ENCODE results near the gene RFPL1. TPM values are rescaled to one million over a fixed set of nuclear protein-coding genes. Genes with fewer than 3 reads are reported as not detected.

Gene RFPL1
- total RNA-seq, 1 donor from 2014 or later = 0.22 TPM

GRCh38 chr22:29470159-29470855 is 31.9 kb downstream of the RFPL1 start:
- Mint-ChIP-seq H3K4me1 (ENCODE audit: low read depth) (peaks cover 2% of the 10 kb centered on the region), H3K4me3 (ENCODE audit: low read depth) (peak overlapping the region; percentile 40), H3K27ac (no peak overlapping the region), H3K27me3 (peaks cover 73% of the 10 kb centered on the region), H3K9me3 (ENCODE audit: low read depth) (no peaks in the 10 kb centered on the region), H3K36me3 (ENCODE audit: insufficient read depth) (no peaks in the 10 kb centered on the region)
- DNase-seq (ENCODE audit: low spot score, unreplicated experiment) = peak; percentile 72
- TF ChIP-seq CTCF (IDR thresholded peaks at IDR 0.05; ENCODE audit: unreplicated experiment) = peak; percentile 96

- Mint-ChIP-seq H3K36me3 (ENCODE audit: insufficient read depth) (no peaks in the 10 kb centered on the region), H3K27me3 (peaks cover 85% of the 10 kb centered on the region), H3K4me3 (ENCODE audit: low read depth) (no peak overlapping the region), H3K27ac (no peak overlapping the region), H3K4me1 (ENCODE audit: low read depth) (peaks cover 2% of the 10 kb centered on the region), H3K9me3 (ENCODE audit: low read depth) (no peaks in the 10 kb centered on the region)
- TF ChIP-seq CTCF (IDR thresholded peaks at IDR 0.05; ENCODE audit: unreplicated experiment) = no peak
- DNase-seq (ENCODE audit: low spot score, unreplicated experiment) = no peak
Observed at GRCh38 chr22:29473001-29473400, 34.6 kb downstream of the RFPL1 start.

GRCh38 chr22:29475550-29475949 is 37.2 kb downstream of the RFPL1 start:
- H3K27me3 Mint-ChIP-seq = peaks cover 78% of the 10 kb centered on the region
- no peak overlapping the region for H3K27ac Mint-ChIP-seq
- no peak for DNase-seq (ENCODE audit: low spot score, unreplicated experiment)
- peaks cover 4% of the 10 kb centered on the region for H3K4me1 Mint-ChIP-seq (ENCODE audit: low read depth)
- no peaks in the 10 kb centered on the region for H3K36me3 Mint-ChIP-seq (ENCODE audit: insufficient read depth)
- no peak overlapping the region for H3K4me3 Mint-ChIP-seq (ENCODE audit: low read depth)
- no peaks in the 10 kb centered on the region for H3K9me3 Mint-ChIP-seq (ENCODE audit: low read depth)
- no peak for TF ChIP-seq CTCF (IDR thresholded peaks at IDR 0.05; ENCODE audit: unreplicated experiment)

GRCh38 chr22:29476116-29476515 is 37.7 kb downstream of the RFPL1 start:
- H3K27ac Mint-ChIP-seq = no peak overlapping the region
- peaks cover 4% of the 10 kb centered on the region for H3K4me1 Mint-ChIP-seq (ENCODE audit: low read depth)
- no peak for DNase-seq (ENCODE audit: low spot score, unreplicated experiment)
- TF ChIP-seq CTCF (IDR thresholded peaks at IDR 0.05; ENCODE audit: unreplicated experiment) = no peak
- no peaks in the 10 kb centered on the region for H3K9me3 Mint-ChIP-seq (ENCODE audit: low read depth)
- H3K4me3 Mint-ChIP-seq (ENCODE audit: low read depth) = no peak overlapping the region
- peaks cover 74% of the 10 kb centered on the region for H3K27me3 Mint-ChIP-seq
- no peaks in the 10 kb centered on the region for H3K36me3 Mint-ChIP-seq (ENCODE audit: insufficient read depth)

- TF ChIP-seq CTCF (IDR thresholded peaks at IDR 0.05; ENCODE audit: unreplicated experiment) = no peak
- DNase-seq (ENCODE audit: low spot score, unreplicated experiment) = no peak
- H3K27ac Mint-ChIP-seq = no peak overlapping the region
- peaks cover 2% of the 10 kb centered on the region for H3K36me3 Mint-ChIP-seq (ENCODE audit: insufficient read depth)
- H3K27me3 Mint-ChIP-seq = peaks cover 75% of the 10 kb centered on the region
- H3K4me3 Mint-ChIP-seq (ENCODE audit: low read depth) = no peak overlapping the region
- H3K9me3 Mint-ChIP-seq (ENCODE audit: low read depth) = peaks cover 3% of the 10 kb centered on the region
- H3K4me1 Mint-ChIP-seq (ENCODE audit: low read depth) = peaks cover 13% of the 10 kb centered on the region
Observed at GRCh38 chr22:29477723-29478318, 39.4 kb downstream of the RFPL1 start.

Data from progenitor cell of endocrine pancreas (in vitro differentiated cells).